H1 (cell line): ENCODE results near the gene FIGNL2.

Experiments used
- CTCF ChIP-seq, 3 experiments: IDR thresholded peaks; 1 replicate in 2 of 3; 2 replicates in 1 of 3; pipeline versions ENCODE4 v1.5.1 to v1.6.1; 2011; ENCODE audit warnings: low read length in 3 of 3, mild to moderate bottlenecking in 3 of 3, inconsistent platforms in 2 of 3, low read depth in 1 of 3, moderate library complexity in 1 of 3; ENCODE audit not compliant: insufficient read depth in 1 of 3; ENCODE audit errors: control extremely low read depth in 1 of 3
- EP300 ChIP-seq, 2 experiments: IDR thresholded peaks; 1 replicate in 1 of 2; 2 replicates in 1 of 2; pipeline ENCODE4 v1.6.1; 2011 to 2012; ENCODE audit warnings: low read depth in 2 of 2, low read length in 2 of 2, mild to moderate bottlenecking in 2 of 2, borderline replicate concordance in 1 of 2, inconsistent platforms in 1 of 2, moderate library complexity in 1 of 2
- POLR2AphosphoS5 ChIP-seq: IDR thresholded peaks from 2 replicates; pipeline ENCODE4 v1.6.1; 2011; ENCODE audit warnings: low read depth, low read length
- POU5F1 ChIP-seq: IDR thresholded peaks from 2 replicates; pipeline ENCODE4 v1.6.1; 2011; ENCODE audit warnings: low read depth, mild to moderate bottlenecking, low read length, moderate library complexity
- RNF2 ChIP-seq: fragments of 200-900, 300-1000 bp; sonication (generic); IDR thresholded peaks from 2 replicates; pipeline ENCODE4 v1.7.1; 2016; ENCODE audit warnings: borderline replicate concordance, low read depth, mild to moderate bottlenecking, antibody characterized with exemption, low read length; ENCODE audit not compliant: poor library complexity, severe bottlenecking; ENCODE audit errors: missing control alignments
- TEAD4 ChIP-seq: IDR thresholded peaks from 2 replicates; pipeline ENCODE4 v1.6.1; 2012; ENCODE audit warnings: low read depth, low read length, inconsistent platforms, mixed read lengths
- ZNF274 ChIP-seq: IDR thresholded peaks from 2 replicates; pipeline ENCODE4 v1.7.0; 2012; ENCODE audit warnings: low read length, borderline replicate concordance; ENCODE audit errors: extremely low read depth
- TF ChIP-seq, protein P1 (sequence below): IDR thresholded peaks from 2 replicates; pipeline ENCODE4 v1.6.1; 2011; ENCODE audit warnings: low read depth, mild to moderate bottlenecking, low read length; ENCODE audit not compliant: insufficient read depth
- TF ChIP-seq, protein P2 (sequence below): IDR thresholded peaks from 2 replicates; pipeline ENCODE4 v1.6.1; 2012; ENCODE audit warnings: inconsistent platforms

- TF ChIP-seq RNF2, result no peak
- TF ChIP-seq CTCF (IDR thresholded peaks at IDR 0.05; ENCODE audit: control extremely low read depth in 1 of 3, insufficient read depth in 1 of 3, low read depth in 1 of 3, low read length in 3 of 3), result no peak
- TF ChIP-seq ZNF274, result no peak
- TF ChIP-seq TEAD4, result no peak
- no peak for TF ChIP-seq POLR2AphosphoS5
- TF ChIP-seq EP300 (IDR thresholded peaks at IDR 0.05; ENCODE audit: borderline replicate concordance in 1 of 2, low read depth in 2 of 2, low read length in 2 of 2), result no peak
- TF ChIP-seq, protein P1, sequence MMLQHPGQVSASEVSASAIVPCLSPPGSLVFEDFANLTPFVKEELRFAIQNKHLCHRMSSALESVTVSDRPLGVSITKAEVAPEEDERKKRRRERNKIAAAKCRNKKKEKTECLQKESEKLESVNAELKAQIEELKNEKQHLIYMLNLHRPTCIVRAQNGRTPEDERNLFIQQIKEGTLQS, result no peak
- TF ChIP-seq, protein P2, sequence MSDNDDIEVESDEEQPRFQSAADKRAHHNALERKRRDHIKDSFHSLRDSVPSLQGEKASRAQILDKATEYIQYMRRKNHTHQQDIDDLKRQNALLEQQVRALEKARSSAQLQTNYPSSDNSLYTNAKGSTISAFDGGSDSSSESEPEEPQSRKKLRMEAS, result no peak
- no peak for TF ChIP-seq POU5F1
Measured at GRCh38 chr12:51809193-51809592, 39.3 kb downstream of the FIGNL2 start.
